ENCODE measurements around the gene SYT17. TPM values are rescaled to one million over a fixed set of nuclear protein-coding genes. Genes with fewer than 3 reads are reported as not detected.
A peak's percentile ranks its signal among the peaks of the same experiment; 100 is the strongest.

SYT17 gene
- total RNA-seq, 1 donor from 2014 or later, result 2.6 TPM

- Histone ChIP-seq H3K4me3 (ENCODE audit: low read length in 3 of 3) (peak overlapping the region in 2 of 3 donors; percentile 22 to 46), H3K36me3 (ENCODE audit: control insufficient read depth in 3 of 3, insufficient read depth in 3 of 3, low read length in 3 of 3) (peaks cover 0 to 2% (median 0%) of the 10 kb centered on the region in 3 donors), H3K27ac (ENCODE audit: low read depth, low read length) (peak overlapping the region; percentile 83), H3K4me1 (ENCODE audit: control insufficient read depth in 3 of 3, insufficient read depth in 3 of 3, low read length in 3 of 3) (peaks cover 26 to 41% (median 35%) of the 10 kb centered on the region in 3 donors), H3K9ac (ENCODE audit: low read depth in 1 of 3, low read length in 3 of 3) (peak overlapping the region; percentile 12 to 28 (median 16)), H3K27me3 (ENCODE audit: control insufficient read depth in 3 of 3, insufficient read depth in 3 of 3, low read length in 3 of 3) (no peaks in the 10 kb centered on the region), H3K9me3 (ENCODE audit: control insufficient read depth in 3 of 3, low read length in 3 of 3) (no peaks in the 10 kb centered on the region)
Measured at GRCh38 chr16:19130852-19131824, 36.9 kb upstream of the SYT17 start.

GRCh38 chr16:19131825-19132218 is 36.2 kb upstream of the SYT17 start:
- Histone ChIP-seq H3K4me3 (ENCODE audit: low read length in 3 of 3) (no peak overlapping the region), H3K27me3 (ENCODE audit: control insufficient read depth in 3 of 3, insufficient read depth in 3 of 3, low read length in 3 of 3) (no peaks in the 10 kb centered on the region), H3K27ac (ENCODE audit: low read depth, low read length) (peak overlapping the region; percentile 83), H3K9me3 (ENCODE audit: control insufficient read depth in 3 of 3, low read length in 3 of 3) (no peaks in the 10 kb centered on the region), H3K4me1 (ENCODE audit: control insufficient read depth in 3 of 3, insufficient read depth in 3 of 3, low read length in 3 of 3) (peaks cover 33 to 48% (median 42%) of the 10 kb centered on the region in 3 donors), H3K9ac (ENCODE audit: low read depth in 1 of 3, low read length in 3 of 3) (no peak overlapping the region), H3K36me3 (ENCODE audit: control insufficient read depth in 3 of 3, insufficient read depth in 3 of 3, low read length in 3 of 3) (peaks cover 0 to 2% (median 0%) of the 10 kb centered on the region in 3 donors)

GRCh38 chr16:19132255-19132654 is 35.8 kb upstream of the SYT17 start:
- Histone ChIP-seq H3K27ac (ENCODE audit: low read depth, low read length) (peak overlapping the region; percentile 83), H3K4me3 (ENCODE audit: low read length in 3 of 3) (no peak overlapping the region), H3K36me3 (ENCODE audit: control insufficient read depth in 3 of 3, insufficient read depth in 3 of 3, low read length in 3 of 3) (peaks cover 0 to 2% (median 0%) of the 10 kb centered on the region in 3 donors), H3K27me3 (ENCODE audit: control insufficient read depth in 3 of 3, insufficient read depth in 3 of 3, low read length in 3 of 3) (no peaks in the 10 kb centered on the region), H3K9me3 (ENCODE audit: control insufficient read depth in 3 of 3, low read length in 3 of 3) (no peaks in the 10 kb centered on the region), H3K4me1 (ENCODE audit: control insufficient read depth in 3 of 3, insufficient read depth in 3 of 3, low read length in 3 of 3) (peaks cover 37 to 52% (median 45%) of the 10 kb centered on the region in 3 donors), H3K9ac (ENCODE audit: low read depth in 1 of 3, low read length in 3 of 3) (no peak overlapping the region)

GRCh38 chr16:19132898-19133297 is 35.1 kb upstream of the SYT17 start:
- no peak overlapping the region for H3K9ac ChIP-seq (ENCODE audit: low read depth in 1 of 3, low read length in 3 of 3)
- peaks cover 0 to under 1% (median 0%) of the 10 kb centered on the region in 3 donors for H3K36me3 ChIP-seq (ENCODE audit: control insufficient read depth in 3 of 3, insufficient read depth in 3 of 3, low read length in 3 of 3)
- H3K4me1 ChIP-seq (ENCODE audit: control insufficient read depth in 3 of 3, insufficient read depth in 3 of 3, low read length in 3 of 3), result peaks cover 43 to 49% (median 49%) of the 10 kb centered on the region in 3 donors
- H3K27ac ChIP-seq (ENCODE audit: low read depth, low read length), result no peak overlapping the region
- no peaks in the 10 kb centered on the region for H3K27me3 ChIP-seq (ENCODE audit: control insufficient read depth in 3 of 3, insufficient read depth in 3 of 3, low read length in 3 of 3)
- no peak overlapping the region for H3K4me3 ChIP-seq (ENCODE audit: low read length in 3 of 3)
- no peaks in the 10 kb centered on the region for H3K9me3 ChIP-seq (ENCODE audit: control insufficient read depth in 3 of 3, low read length in 3 of 3)

- Histone ChIP-seq H3K9ac (ENCODE audit: low read depth in 1 of 3, low read length in 3 of 3) (no peak overlapping the region), H3K27me3 (ENCODE audit: control insufficient read depth in 3 of 3, insufficient read depth in 3 of 3, low read length in 3 of 3) (no peaks in the 10 kb centered on the region), H3K9me3 (ENCODE audit: control insufficient read depth in 3 of 3, low read length in 3 of 3) (no peaks in the 10 kb centered on the region), H3K36me3 (ENCODE audit: control insufficient read depth in 3 of 3, insufficient read depth in 3 of 3, low read length in 3 of 3) (no peaks in the 10 kb centered on the region), H3K4me3 (ENCODE audit: low read length in 3 of 3) (no peak overlapping the region), H3K27ac (ENCODE audit: low read depth, low read length) (no peak overlapping the region), H3K4me1 (ENCODE audit: control insufficient read depth in 3 of 3, insufficient read depth in 3 of 3, low read length in 3 of 3) (peaks cover 46 to 51% (median 51%) of the 10 kb centered on the region in 3 donors)
Measured at GRCh38 chr16:19133600-19133999, 34.4 kb upstream of the SYT17 start.

GRCh38 chr16:19135201-19135842 is 32.7 kb upstream of the SYT17 start:
- Histone ChIP-seq H3K4me1 (ENCODE audit: control insufficient read depth in 3 of 3, insufficient read depth in 3 of 3, low read length in 3 of 3) (peaks cover 39 to 45% (median 43%) of the 10 kb centered on the region in 3 donors), H3K27ac (ENCODE audit: low read depth, low read length) (no peak overlapping the region), H3K36me3 (ENCODE audit: control insufficient read depth in 3 of 3, insufficient read depth in 3 of 3, low read length in 3 of 3) (no peaks in the 10 kb centered on the region), H3K9ac (ENCODE audit: low read depth in 1 of 3, low read length in 3 of 3) (no peak overlapping the region), H3K4me3 (ENCODE audit: low read length in 3 of 3) (no peak overlapping the region), H3K9me3 (ENCODE audit: control insufficient read depth in 3 of 3, low read length in 3 of 3) (no peaks in the 10 kb centered on the region), H3K27me3 (ENCODE audit: control insufficient read depth in 3 of 3, insufficient read depth in 3 of 3, low read length in 3 of 3) (no peaks in the 10 kb centered on the region)

- Histone ChIP-seq H3K4me1 (ENCODE audit: control insufficient read depth in 3 of 3, insufficient read depth in 3 of 3, low read length in 3 of 3) (peaks cover 34 to 40% (median 37%) of the 10 kb centered on the region in 3 donors), H3K36me3 (ENCODE audit: control insufficient read depth in 3 of 3, insufficient read depth in 3 of 3, low read length in 3 of 3) (no peaks in the 10 kb centered on the region), H3K9me3 (ENCODE audit: control insufficient read depth in 3 of 3, low read length in 3 of 3) (no peaks in the 10 kb centered on the region), H3K27me3 (ENCODE audit: control insufficient read depth in 3 of 3, insufficient read depth in 3 of 3, low read length in 3 of 3) (no peaks in the 10 kb centered on the region), H3K27ac (ENCODE audit: low read depth, low read length) (no peak overlapping the region), H3K9ac (ENCODE audit: low read depth in 1 of 3, low read length in 3 of 3) (peak overlapping the region in 1 of 3 donors; percentile 33), H3K4me3 (ENCODE audit: low read length in 3 of 3) (no peak overlapping the region)
Measured at GRCh38 chr16:19135896-19136438, 32.1 kb upstream of the SYT17 start.

- Histone ChIP-seq H3K27ac (ENCODE audit: low read depth, low read length) (no peak overlapping the region), H3K9me3 (ENCODE audit: control insufficient read depth in 3 of 3, low read length in 3 of 3) (no peaks in the 10 kb centered on the region), H3K36me3 (ENCODE audit: control insufficient read depth in 3 of 3, insufficient read depth in 3 of 3, low read length in 3 of 3) (no peaks in the 10 kb centered on the region)
Measured at GRCh38 chr16:19136549-19137196, 31.4 kb upstream of the SYT17 start.

GRCh38 chr16:19137201-19138128 is 30.6 kb upstream of the SYT17 start:
- no peaks in the 10 kb centered on the region for H3K27me3 ChIP-seq (ENCODE audit: control insufficient read depth in 3 of 3, insufficient read depth in 3 of 3, low read length in 3 of 3)
- no peak overlapping the region for H3K9ac ChIP-seq (ENCODE audit: low read depth in 1 of 3, low read length in 3 of 3)
- peak overlapping the region; percentile 19 for H3K27ac ChIP-seq (ENCODE audit: low read depth, low read length)

More at GRCh38 chr16:19136549-19137196, 31.4 kb upstream of the SYT17 start:
- Histone ChIP-seq H3K27me3 (ENCODE audit: control insufficient read depth in 3 of 3, insufficient read depth in 3 of 3, low read length in 3 of 3) (no peaks in the 10 kb centered on the region), H3K4me1 (ENCODE audit: control insufficient read depth in 3 of 3, insufficient read depth in 3 of 3, low read length in 3 of 3) (peaks cover 27 to 33% (median 30%) of the 10 kb centered on the region in 3 donors), H3K4me3 (ENCODE audit: low read length in 3 of 3) (no peak overlapping the region), H3K9ac (ENCODE audit: low read depth in 1 of 3, low read length in 3 of 3) (peak overlapping the region in 1 of 3 donors; percentile 33)

More at GRCh38 chr16:19137201-19138128, 30.6 kb upstream of the SYT17 start:
- no peak overlapping the region for H3K4me3 ChIP-seq (ENCODE audit: low read length in 3 of 3)
- no peaks in the 10 kb centered on the region for H3K9me3 ChIP-seq (ENCODE audit: control insufficient read depth in 3 of 3, low read length in 3 of 3)
- peaks cover 22 to 28% (median 27%) of the 10 kb centered on the region in 3 donors for H3K4me1 ChIP-seq (ENCODE audit: control insufficient read depth in 3 of 3, insufficient read depth in 3 of 3, low read length in 3 of 3)
- no peaks in the 10 kb centered on the region for H3K36me3 ChIP-seq (ENCODE audit: control insufficient read depth in 3 of 3, insufficient read depth in 3 of 3, low read length in 3 of 3)
